Inflammatory macrophage treated with lipopolysaccharide for 4 hours (primary cell): ENCODE measurements around the gene RALGPS1.

ENCODE experiments used
- DNase-seq: peaks from one replicate; pipeline ENCODE4 v3.0.0-alpha.2; 2020

Gene RALGPS1

DNA sequence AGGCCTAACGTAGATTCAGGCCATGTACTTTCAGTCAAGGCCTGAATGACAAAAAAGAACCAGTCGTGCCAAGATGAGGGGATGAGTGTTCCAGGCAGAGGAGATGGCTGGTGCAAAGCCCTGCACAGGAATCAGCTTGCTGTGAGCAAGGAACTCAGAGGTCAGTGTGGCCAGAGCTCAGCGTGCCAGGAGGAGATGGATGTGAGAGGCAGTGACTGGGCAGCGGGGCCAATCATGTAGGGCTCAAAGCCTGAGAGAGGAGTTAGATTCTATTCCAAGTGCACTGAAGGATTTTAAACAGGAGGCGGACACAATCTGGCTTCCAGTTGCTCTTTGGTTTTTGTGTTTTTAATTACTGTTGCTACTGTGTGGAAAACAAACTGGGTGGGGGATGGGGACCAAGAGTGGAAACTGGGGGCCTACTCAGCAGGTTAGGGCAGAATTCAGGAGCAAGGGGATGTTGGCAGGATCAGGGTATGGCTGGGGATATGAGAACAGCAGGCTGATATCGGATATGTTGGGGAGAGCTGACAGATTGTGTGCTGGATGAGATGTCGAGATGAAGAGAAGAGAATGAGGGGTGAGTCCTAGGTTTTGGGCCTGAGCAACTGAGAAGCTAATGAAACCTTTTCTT lies 143.5 kb downstream of the RALGPS1 start:
- no peak for DNase-seq

DNA sequence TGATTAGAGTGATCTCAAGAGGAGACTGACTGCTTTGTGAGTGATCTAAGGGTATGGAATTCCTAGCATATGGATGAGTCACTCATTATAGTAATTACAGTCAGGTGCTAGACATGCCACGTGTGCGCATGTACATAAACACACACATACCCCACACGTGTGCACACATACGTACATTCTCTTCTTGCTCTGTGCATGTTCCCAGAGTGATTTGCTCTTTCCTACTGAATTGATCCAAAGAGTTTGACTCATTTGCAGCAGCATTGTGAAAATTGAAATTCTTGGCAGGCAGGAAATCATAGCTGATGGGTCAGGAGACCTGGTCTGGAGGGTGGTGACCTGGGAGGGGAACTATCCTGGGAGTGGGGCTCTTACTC lies 144.1 kb downstream of the RALGPS1 start:
- no peak for DNase-seq

DNA sequence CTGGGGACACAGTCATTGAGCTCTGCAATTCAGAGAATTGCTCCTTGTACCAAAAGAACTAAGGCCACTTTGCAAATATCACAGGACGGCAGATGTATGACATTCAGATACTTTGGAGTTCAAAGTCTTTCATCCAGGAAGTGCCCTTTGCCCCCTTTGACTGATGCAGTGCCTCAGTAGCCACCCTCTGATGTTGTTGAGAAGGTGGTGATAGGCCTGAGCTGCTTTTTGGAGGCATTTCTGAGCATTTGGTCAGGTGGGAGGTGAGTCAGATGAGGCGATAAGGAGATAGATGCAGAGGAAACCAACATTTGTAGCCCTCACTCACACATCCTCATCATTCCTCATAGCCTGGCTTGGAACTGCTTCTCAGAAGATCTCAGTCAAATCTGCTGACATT lies 144.4 kb downstream of the RALGPS1 start:
- DNase-seq = no peak

DNA sequence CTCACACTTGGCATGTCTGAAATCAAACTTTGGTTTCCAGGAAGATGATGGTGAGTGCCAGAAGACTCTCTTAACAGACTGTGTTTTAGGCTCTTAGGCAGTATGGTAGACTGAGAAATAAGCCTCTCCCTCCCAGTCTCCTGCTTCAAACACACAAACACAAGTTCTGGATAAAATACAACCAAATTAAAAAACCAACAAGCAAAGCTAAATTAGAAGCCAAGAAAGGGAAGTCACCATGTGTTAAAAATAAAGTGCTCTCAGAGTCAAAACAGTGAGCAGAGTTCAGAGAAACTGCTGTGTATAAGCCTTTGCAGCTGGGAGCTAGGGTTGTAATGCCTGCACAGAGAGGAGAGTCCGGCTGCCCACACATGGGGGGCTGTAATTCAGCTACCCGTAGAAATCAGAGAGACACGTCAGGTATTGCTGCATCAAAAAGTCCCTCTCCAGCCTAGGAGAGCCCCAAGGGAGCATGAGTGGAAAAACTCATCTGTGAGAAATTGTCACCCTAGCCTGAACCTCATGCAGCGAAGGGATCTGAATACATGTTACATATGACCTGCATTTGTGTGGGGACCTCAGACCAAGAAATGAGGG lies 145.3 kb downstream of the RALGPS1 start:
- DNase-seq = no peak

DNA sequence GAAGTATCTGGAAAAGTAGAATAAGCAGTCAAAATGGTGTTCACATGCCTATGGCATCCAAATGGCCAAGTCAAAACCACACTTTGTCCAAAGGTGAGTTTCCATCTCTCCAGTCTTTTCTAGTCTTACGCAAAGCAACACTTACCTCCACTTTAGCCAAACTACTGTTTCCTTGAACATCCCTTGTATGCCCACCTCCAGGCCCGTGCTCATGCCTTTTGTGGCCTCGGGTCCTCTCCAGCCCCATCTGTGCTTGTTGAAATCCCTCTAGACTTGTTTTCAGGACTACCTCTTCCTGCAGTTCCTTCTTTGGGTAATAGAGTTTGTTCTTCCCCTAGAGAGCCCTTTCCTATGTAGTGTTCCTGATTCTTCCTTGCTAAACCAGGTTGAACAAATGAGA lies 146.8 kb downstream of the RALGPS1 start:
- DNase-seq = no peak

DNA sequence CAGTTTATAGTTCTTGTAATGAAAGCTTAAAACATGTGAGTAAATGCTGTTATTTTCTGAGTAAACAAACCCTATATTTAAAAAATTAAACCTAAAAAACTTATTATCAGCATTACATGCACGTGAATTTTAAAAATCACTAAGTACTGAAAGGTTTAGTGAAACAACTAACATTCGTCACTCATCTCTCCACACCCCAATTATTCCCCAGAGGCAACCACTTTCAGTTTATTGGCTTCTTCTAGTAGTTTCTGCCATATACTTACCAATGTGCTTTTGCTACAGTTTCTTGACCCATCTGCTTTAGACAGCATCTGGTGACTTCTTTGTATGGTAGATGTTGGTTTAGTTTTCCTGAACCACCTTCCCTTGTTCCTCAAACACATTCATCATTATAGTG lies 149.8 kb downstream of the RALGPS1 start:
- DNase-seq = no peak

DNA sequence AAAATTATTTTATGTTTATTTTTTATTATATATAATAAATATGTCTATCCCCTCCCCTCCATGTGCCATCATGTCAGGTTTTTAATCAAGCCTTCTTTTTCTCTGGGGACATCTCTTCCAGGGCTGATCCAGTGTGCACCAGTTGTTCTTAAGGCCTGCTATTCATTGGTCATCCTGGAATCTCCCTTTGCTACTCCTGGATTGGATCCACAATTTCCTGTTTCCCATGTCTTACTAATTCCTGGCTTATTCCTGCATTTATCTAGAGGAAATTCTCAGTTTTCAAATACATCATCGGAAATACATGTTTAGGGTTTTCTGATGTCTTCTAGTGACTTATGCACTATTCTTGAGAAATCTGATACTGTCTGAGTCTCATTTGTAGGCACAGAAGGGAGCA lies 151.0 kb downstream of the RALGPS1 start:
- DNase-seq = no peak

DNA sequence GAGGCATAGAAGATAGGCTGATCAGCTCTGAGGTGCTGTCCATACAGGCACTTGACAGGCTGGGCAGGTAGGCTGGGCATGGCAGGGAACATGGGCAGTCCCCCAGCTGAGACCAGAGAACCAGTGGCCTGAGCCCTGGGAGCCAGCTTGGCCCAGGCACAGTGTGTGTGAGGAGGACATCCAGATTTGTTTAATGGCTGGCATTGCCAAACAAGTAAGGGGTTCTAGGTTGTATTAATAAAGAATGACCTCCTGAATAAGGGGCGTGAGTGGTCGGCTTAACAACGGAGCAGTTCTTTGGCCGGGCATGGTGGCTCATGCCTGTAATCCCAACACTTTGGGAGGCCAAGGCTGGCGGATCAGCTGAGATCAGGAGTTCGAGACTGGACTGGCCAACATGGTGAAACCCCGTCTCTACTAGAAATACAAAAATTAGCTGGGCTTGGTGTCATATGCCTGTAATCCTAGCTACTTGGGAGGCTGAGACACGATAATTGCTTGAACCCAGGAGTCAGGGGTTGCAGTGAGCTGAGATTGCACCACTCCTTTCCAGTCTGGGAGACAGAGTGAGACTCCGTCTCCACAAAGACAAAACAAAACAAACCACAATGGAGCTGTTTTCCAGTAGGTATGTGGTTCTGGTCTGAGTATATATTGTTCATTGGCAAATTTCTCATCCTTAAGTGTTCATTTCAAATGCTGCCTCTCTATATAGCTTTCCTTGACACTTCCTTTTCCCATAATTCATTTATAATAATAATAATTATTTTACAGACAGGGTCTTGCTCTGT lies 151.7 kb downstream of the RALGPS1 start:
- DNase-seq = no peak

DNA sequence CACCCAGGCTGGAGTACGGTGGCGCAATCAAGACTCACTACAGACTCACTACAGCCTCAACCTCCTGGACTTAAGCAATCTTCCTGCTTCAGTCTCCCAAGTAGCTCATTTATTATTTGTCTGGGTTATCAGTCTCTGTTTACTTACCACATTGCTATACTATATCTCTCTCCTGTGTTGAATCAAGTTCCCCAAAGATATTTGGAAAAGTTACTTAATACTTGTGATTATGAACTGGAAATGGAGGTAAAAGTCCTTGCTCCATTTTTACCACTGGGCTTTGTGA lies 152.2 kb downstream of the RALGPS1 start:
- DNase-seq = peak; percentile 3

DNA sequence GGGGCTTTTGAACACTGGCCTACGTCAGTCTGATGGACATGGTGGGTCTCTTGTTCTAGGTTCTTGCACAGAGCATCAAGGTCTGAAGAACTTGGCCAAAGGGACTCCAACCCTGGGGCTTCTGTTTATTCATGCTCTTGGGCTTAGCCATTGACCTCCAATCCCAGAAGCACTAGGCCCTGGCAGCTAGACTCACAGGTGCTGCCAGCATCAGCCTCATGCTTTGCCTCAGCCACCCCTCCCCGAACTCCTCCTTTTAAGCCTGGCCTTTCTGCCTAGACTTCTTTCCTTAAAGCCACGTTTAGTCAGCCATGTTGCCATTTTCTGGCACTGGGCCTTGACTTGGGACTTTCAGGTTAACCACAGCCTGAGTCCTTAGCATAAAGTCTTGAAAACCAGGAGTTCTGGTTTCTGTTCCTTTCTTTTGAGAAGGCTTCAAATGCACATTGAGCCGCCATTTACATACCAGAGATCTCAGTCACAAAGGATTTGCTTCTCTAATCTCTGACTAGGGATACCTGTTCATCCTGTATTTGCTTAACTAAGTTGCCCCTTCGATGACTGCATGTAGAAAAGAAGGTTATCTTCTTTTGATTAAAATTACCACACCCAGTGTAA lies 153.1 kb downstream of the RALGPS1 start:
- no peak for DNase-seq

DNA sequence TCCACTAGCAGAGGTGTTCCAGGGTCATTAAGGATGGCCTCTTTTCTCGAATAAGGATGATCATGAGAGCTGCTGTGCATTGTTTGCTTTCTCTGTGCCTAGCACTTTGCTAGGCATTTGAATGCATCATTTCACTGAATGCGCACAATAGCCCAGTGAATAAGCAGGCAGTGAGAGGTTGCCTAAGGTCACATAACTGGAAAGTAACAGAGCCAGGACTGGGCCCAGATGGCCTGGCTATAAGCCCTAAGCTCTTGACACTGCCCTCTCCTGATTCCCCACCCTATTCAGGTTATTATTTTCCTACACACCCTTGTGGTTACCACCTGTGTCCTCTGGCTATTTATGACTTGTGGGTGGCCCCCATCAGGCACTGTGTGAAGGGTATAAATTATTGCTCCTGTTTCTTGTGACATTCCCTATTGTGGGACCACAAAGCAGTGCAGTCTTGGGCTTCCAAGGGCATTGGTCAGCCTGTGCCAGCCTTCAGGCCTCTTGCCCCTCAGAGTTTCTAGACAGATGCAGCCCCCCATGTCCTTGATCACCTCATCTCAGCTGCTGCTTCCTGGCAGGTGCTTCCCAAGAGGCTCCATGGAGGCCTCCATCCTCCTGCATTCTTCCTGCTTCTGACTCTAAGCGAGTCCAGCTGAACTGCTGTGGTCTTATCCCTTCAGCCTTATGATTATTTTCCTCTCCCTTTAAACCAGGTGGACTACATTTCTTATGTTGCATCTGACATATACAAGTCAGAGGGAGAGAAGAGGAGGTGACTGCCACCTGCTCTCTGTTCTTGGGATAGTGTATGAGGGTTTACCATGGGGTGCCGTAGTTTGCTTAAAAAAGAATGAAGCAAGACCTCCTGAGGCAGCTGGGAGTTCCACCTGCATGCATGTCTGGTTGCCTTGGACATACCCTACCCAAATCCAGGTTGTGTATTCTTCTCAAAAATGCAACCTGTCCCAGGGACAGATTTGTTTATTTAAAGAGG lies 160.3 kb downstream of the RALGPS1 start:
- DNase-seq = no peak

DNA sequence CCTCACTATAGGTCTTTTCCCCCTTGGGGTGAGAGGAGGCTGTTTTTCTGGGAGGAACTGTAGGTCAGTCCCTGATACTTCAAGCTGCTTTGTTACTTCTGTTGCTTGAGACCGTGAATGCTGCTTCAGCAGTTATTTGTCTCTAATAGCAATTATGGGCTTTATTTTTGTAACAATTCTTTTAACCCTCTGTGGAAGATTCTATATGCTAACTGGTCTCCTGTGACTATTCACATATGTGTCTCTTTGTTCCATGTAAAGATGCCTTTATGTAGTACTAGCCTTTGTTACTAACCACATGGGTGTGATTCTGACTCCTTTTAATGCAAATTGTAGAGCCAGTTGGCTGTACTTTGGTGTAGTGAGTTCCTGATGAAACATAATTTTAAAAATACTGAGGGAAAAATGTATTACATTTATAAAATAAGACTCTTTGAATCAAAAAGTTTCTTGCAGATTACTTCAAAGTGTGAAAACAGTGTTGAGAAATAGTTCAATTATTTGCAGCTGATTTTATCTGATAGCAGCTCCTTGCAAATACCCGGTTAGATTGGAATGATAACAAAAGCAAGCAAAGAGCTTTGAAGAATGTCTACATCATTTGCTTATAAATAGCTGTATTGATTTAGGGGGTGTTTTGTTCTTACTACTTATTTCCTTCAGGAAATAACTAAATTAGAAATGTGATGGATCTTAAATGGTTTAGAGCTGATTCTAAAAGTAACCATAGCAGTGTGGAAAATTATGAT lies 161.2 kb downstream of the RALGPS1 start:
- DNase-seq = no peak

DNA sequence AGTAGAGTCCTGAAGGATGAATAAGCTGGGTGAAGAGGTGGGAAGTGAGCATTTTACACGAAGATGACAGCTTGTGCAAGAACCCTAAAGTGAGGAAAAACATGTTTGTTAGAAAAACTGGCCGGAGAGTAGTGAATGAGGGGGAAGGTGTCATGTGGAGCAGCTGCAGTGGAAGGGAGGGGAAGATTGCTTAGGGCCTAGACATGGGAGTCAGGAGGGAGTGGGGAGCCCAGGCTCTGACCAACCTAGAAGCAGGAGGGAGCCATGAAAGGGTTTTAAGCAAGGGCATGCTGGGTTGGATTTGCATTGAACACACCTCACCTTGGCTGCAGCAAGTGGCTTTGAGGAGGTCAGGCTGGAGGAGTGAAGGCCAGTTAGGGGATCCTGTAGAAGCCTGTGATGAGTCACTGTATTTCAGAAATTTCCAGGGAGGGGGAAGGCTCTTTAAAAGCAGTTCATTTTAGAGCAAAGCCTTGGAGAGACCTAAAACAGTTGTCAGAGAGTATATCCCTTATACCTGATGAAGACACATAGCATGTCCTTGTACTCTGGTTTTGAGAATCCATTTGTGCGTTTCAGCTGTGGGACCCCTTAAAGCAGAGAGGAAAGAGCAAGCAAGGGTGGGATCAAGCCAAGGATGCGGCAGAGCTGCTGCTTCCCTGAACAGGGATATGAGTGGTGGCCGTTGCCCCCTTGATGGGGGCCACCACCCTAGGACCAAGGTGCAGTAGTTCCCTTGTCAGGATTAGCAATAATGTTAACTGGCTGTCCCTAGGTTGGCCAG lies 162.5 kb downstream of the RALGPS1 start:
- no peak for DNase-seq

DNA sequence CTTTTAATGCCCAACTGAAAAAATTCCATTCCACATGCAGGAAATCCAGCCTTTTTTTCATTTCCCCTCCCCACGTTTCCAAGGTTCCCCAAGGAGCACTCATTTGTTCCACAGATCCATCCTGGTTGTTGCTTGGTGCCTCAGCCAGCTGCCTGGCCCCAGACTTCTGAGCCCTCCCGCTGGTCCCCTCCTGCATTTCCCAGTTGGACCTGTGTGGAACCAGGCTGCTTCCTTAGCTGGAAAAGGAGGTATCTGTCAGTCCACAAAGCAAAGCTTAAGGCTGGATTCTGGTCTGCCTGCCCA lies 163.0 kb downstream of the RALGPS1 start:
- DNase-seq = no peak

DNA sequence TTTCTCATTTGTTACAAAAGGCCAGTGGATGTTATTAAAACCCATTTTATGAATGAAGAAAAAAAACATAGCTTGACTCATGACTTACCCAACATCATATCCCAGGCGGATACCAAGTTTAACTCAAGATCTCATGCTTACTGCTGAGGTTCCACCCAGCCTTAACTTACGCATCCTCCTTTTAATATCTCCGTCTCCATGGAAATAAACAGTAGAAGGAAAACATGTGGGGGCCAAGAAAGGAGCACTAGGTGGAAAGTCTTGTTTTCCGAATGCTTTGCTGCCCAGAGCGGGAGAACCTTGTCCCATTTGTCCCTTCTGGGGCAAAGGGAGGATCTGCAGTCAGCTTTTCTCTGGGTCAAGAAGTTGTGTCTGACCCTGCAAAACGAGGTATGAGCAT lies 163.8 kb downstream of the RALGPS1 start:
- no peak for DNase-seq

DNA sequence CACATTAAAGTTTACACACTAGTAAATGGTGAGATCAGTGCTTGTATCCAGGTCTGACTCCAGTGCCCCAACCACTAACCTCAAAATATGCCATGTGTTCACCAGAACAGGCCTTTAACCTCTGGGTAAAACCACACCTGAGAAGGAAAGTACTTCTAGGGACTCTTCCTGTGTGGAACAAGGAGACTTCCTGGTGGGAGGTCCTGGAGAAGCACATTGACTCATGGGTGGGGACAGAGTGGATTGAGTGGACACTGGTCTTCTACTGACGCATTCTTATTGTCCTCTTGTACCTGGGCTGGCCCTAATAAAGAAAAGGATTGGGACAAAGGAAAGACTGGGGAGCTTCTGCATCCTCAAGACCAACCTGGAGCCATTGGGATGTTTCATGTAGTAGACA lies 164.4 kb downstream of the RALGPS1 start:
- no peak for DNase-seq

DNA sequence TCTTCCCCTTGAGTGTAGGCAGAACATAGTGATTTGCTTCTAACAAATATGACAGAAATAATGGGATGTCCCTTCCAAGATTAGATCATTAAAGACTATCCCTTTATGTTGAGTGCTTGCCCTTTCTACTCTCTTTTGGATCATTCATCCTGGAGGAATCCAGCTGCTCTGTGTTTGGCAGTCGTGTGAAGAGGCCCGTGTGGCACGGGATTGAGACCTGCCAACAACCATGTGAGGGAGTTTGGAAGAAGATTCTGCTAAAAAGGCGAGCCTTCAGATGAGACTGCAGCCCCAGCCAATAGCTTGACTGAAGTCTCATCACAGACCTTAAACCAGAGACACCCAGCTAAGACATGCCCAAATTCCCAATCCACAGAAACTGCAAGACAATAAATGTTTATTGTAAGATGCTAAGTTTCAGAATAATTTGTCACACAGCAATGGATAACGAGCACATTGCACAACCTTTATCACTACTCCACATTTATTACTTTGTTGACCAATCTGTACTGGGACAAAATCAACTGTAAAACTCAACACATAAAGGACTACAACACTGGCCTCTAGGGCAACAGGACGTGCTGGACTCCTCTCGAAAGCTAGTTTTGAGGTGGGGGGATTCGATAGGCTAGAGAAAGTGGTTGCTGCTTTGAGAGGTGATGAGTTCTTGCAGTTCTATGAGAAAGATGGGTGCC lies 165.0 kb downstream of the RALGPS1 start:
- no peak for DNase-seq

DNA sequence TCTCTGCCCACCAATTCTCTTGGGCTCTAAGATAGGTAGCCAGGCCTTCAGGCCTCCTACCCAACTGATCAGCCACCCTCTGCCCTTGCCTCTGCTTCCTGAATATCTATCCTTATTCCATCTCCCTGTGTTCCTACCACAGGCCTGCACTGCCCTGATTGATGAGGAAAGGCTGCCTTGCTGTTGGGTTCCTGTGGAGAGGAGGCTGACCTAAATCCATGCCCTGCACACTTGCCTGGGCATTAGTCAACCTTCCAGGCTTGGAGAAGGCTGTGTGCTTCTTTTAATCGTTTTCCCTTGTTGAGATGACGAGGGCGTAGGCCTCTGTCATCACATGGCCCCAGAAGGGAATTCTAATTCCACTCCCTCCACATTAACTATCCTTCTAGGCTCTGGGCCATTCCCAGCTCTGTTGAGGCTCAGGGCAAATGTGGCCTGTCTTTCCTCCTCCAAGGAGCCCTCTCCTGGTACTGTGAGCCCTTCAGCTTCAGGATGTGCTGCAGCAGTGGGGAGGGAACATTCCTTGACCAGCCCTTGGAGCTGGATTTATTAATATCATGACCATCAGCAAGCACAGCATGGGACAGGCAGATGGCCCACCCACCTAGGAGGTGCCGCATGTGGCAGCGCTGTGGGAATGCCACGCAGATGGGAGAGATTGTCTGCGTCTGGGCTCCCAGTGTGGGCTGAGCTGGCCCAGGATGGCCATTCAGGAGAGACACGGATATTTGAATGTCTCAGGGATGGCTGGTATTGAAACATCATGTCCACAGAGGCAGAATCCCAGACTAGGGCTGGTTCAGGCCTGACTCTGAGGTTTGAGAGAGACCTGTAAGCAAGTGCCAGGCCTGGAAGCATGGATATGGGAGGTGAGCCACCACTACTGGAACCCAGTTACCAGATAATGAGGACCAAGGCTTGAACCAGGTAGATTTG lies 166.9 kb downstream of the RALGPS1 start:
- no peak for DNase-seq

DNA sequence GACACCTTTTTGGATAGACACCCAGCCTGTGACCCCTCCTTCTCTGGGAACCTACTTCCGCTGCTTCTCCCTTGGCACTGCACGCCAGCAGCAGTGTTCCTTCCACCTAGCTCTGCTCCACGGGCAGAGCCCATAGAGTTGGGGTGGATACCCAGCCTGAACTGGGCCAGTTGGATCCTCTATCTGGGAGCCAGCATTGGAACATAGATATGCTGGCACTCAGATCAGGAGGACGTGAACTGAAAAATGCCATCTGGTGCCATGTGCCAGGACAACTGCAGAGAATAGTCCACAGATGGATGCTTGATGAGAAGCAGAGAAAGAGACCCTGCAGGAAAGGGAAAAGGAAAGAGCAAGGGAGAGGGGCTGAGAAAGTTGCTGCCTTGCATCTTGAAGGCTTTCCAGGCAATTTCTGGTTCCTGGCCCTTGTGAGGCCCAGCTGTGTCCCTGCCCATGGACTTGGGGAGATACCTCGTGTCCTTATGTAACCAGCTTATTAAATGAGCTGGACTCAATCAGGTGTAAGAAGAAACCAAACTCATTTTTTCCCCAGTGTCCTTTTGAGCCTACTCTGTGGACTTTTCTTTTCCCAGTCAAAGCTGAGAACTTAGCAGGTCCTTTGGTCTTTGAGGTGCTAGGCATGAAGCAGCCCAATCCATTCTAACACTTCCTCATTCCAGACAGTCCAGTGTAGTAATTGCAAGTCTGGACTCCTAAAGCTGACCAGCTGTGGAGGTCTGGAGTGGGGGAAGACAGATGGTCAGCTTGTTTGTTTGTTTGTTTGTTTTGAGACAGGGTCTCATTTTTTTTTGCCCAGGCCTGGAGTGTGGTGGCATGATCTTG lies 168.8 kb downstream of the RALGPS1 start:
- no peak for DNase-seq
